Adrenal gland (tissue), 5 donors: ENCODE data around the gene PGA4.
A peak's percentile ranks its signal among the peaks of the same experiment; 100 is the strongest.

Experiments used
- POLR2A ChIP-seq, 2 donors: fragments of 450-650 bp; IDR thresholded peaks; one replicate each; pipeline ENCODE4 v1.6.1; 2017; ENCODE audit warnings: antibody characterized with exemption in 2 of 2, mild to moderate bottlenecking in 2 of 2, moderate library complexity in 1 of 2
- TF ChIP-seq, protein P1 (sequence below), 6 experiments: fragments of 450-650 bp in 4 of 6; fragments of 200-600 bp in 2 of 6; sonication (generic) in 1 of 6; IDR thresholded peaks; 1 replicate in 5 of 6; 2 replicates in 1 of 6; pipeline versions ENCODE4 v1.5.1 to v1.8.0; 2016 to 2021; ENCODE audit warnings: antibody characterized with exemption in 6 of 6, mild to moderate bottlenecking in 2 of 6, moderate library complexity in 1 of 6
- donor health status: DM: no; HTN: no; CAD: no.

DNA sequence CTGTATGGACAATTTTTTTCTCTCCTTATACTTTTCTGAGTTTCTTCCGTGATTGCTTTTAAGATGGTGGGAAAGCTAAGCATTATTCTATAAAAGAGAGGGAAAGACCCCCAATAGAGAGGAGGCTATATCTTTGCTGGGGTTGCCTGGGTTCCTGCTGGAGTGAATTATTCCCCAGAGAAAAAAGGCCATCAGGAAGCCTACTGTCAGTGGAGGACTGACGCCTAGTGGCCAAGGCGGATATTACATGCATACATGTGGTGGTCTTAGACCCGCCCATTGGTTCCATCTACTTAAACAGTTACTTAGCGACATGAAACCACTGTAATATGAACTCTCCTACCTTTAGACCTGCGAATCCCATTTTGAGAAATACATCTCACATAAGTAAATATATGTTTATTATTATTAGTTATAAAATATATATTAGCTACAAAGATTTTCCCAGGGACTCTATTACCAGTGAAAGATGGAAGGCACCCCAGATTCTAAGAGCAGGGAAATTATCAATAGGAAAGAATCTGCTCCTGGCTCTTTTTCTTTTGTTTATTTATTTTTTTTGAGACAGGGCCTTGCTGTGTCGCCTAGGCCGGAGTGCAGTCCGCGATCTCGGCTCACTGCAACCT is 34.5 kb upstream of the PGA4 start:
- TF ChIP-seq, protein P1, sequence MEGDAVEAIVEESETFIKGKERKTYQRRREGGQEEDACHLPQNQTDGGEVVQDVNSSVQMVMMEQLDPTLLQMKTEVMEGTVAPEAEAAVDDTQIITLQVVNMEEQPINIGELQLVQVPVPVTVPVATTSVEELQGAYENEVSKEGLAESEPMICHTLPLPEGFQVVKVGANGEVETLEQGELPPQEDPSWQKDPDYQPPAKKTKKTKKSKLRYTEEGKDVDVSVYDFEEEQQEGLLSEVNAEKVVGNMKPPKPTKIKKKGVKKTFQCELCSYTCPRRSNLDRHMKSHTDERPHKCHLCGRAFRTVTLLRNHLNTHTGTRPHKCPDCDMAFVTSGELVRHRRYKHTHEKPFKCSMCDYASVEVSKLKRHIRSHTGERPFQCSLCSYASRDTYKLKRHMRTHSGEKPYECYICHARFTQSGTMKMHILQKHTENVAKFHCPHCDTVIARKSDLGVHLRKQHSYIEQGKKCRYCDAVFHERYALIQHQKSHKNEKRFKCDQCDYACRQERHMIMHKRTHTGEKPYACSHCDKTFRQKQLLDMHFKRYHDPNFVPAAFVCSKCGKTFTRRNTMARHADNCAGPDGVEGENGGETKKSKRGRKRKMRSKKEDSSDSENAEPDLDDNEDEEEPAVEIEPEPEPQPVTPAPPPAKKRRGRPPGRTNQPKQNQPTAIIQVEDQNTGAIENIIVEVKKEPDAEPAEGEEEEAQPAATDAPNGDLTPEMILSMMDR (IDR thresholded peaks at IDR 0.05) = peak; percentile 84 to 93 (median 92)
- no peak for TF ChIP-seq POLR2A (IDR thresholded peaks at IDR 0.05)
